SK-N-SH (cell line): ENCODE data around the gene SPDYA. TPM values are rescaled to one million over a fixed set of nuclear protein-coding genes. Genes with fewer than 3 reads are reported as not detected.

ENCODE experiments used
- CTCF ChIP-seq: fragments of 200-600 bp; sonication (generic); IDR thresholded peaks from 2 replicates; pipeline ENCODE4 v1.6.1; 2017; ENCODE audit warnings: antibody characterized with exemption, mild to moderate bottlenecking, moderate library complexity
- EP300 ChIP-seq, 2 experiments: IDR thresholded peaks; 2 replicates each; pipeline versions ENCODE4 v1.4.0 to v1.6.1; 2012; ENCODE audit warnings: borderline replicate concordance in 1 of 2, low read depth in 1 of 2, low read length in 1 of 2
- FOXJ3 ChIP-seq: sonication (generic); formaldehyde crosslinking; IDR thresholded peaks from 2 replicates; pipeline ENCODE4 v1.5.1; 2020; ENCODE audit warnings: mild to moderate bottlenecking, missing genetic modification reagents
- FOXM1 ChIP-seq: IDR thresholded peaks from 2 replicates; pipeline ENCODE4 v1.4.0; 2012; ENCODE audit warnings: low read depth, mild to moderate bottlenecking
- GABPA ChIP-seq: IDR thresholded peaks from 2 replicates; pipeline ENCODE4 v1.4.0; 2012; ENCODE audit warnings: low read depth, mild to moderate bottlenecking
- IRF3 ChIP-seq: fragments of 150-350 bp; IDR thresholded peaks from 2 replicates; pipeline ENCODE4 v1.6.1; 2016; ENCODE audit warnings: mild to moderate bottlenecking, low read depth, low read length
- JUND ChIP-seq: IDR thresholded peaks from 2 replicates; pipeline ENCODE4 v1.4.0; 2012
- MAX ChIP-seq: IDR thresholded peaks from 2 replicates; pipeline ENCODE4 v1.4.0; 2012; ENCODE audit warnings: low read depth
- MEF2A ChIP-seq: IDR thresholded peaks from 2 replicates; pipeline ENCODE4 v1.4.0; 2012; ENCODE audit warnings: low read depth, borderline replicate concordance
- NFIC ChIP-seq: IDR thresholded peaks from 2 replicates; pipeline ENCODE4 v1.4.0; 2012; ENCODE audit warnings: borderline replicate concordance
- PBX3 ChIP-seq: IDR thresholded peaks from 2 replicates; pipeline ENCODE4; 2012
- REST ChIP-seq: IDR thresholded peaks from 2 replicates; pipeline ENCODE4 v1.6.1; 2012; ENCODE audit warnings: mild to moderate bottlenecking, low read depth, low read length, moderate library complexity
- SMC3 ChIP-seq: IDR thresholded peaks from 2 replicates; pipeline ENCODE4 v1.6.1; 2012; ENCODE audit warnings: low read depth, low read length, improper control_type of control experiment
- USF2 ChIP-seq: fragments of 150-350 bp; IDR thresholded peaks from 2 replicates; pipeline ENCODE4 v1.6.1; 2017; ENCODE audit warnings: antibody characterized with exemption, low read length, low read depth, borderline replicate concordance
- YY1 ChIP-seq: IDR thresholded peaks from 2 replicates; pipeline ENCODE4 v1.4.0; 2012; ENCODE audit warnings: low read depth, mild to moderate bottlenecking
- ZBTB33 ChIP-seq: IDR thresholded peaks from 2 replicates; pipeline ENCODE4 v1.4.0; 2012; ENCODE audit warnings: low read depth, borderline replicate concordance
- polyA plus RNA-seq, 3 experiments: library from polyadenylated mRNA; depleted of rRNA; stranded (reverse); fragments of >200 nt; gene quantifications; 2 replicates each; pipeline ENCODE4 v1.2.3, GENCODE V29; 2012

SPDYA gene
- polyA plus RNA-seq, 1 of the 3 experiments (the other 2 are of a cell fraction), result not detected

GRCh38 chr2:28870146-28870891 is 59.7 kb downstream of the SPDYA start, which contains the start of gene TRMT61B (continued):
- TF ChIP-seq USF2 (no peak), JUND (no peak), MEF2A (no peak), MAX (peak; percentile 95), PBX3 (0 out of 2 replicates have a peak, but pooled peaks have one; percentile 25), GABPA (0 out of 2 replicates have a peak, but pooled peaks have one; percentile 22), IRF3 (no peak), CTCF (no peak), ZBTB33 (0 out of 2 replicates have a peak, but pooled peaks have one; percentile 41), REST (peak; percentile 58), NFIC (no peak; the same call in 1 of the 2 replicates), YY1 (peak; percentile 86), SMC3 (no peak), FOXJ3 (CRISPR knock-in tag) (peak; percentile 44; the same call in 1 of the 2 replicates), EP300 (IDR thresholded peaks at IDR 0.05; ENCODE audit: borderline replicate concordance in 1 of 2, low read depth in 1 of 2, low read length in 1 of 2) (peak in 1 of 2 experiments; percentile 20; a peak in 1 of 4 replicates), FOXM1 (no peak)
